DOHH2 (cell line): ENCODE data around the gene RGS7.
"Not testable (repeated sequence)": the region's sequence is repeated elsewhere in the genome, so short reads cannot be mapped to it uniquely, and the experiment has no call there.

Experiments used
- H3F3A ChIP-seq: fragments of 200-600 bp; sonication (generic), shearing (Covaris generic); 2 replicates; pipeline ENCODE4 v1.6.0; 2016; ENCODE audit warnings: antibody characterized with exemption, mild to moderate bottlenecking; ENCODE audit not compliant: control insufficient read depth, insufficient read depth
- H3K27ac ChIP-seq: fragments of 200-600 bp; sonication (generic); 2 replicates; pipeline ENCODE4 v1.5.1; 2014; ENCODE audit warnings: low read depth, mild to moderate bottlenecking, low read length, moderate library complexity
- H3K27me3 ChIP-seq: fragments of 200-600 bp; sonication (generic); 2 replicates; pipeline ENCODE4 v1.6.1; 2014; ENCODE audit warnings: mild to moderate bottlenecking, low read length, mixed read lengths; ENCODE audit not compliant: control insufficient read depth
- H3K36me3 ChIP-seq: fragments of 200-600 bp; sonication (generic); 2 replicates; pipeline ENCODE4 v1.6.1; 2014; ENCODE audit warnings: mild to moderate bottlenecking, low read length, moderate library complexity, mixed read lengths; ENCODE audit not compliant: control insufficient read depth
- H3K4me1 ChIP-seq: fragments of 200-600 bp; sonication (generic); 2 replicates; pipeline ENCODE4 v1.6.1; 2014; ENCODE audit warnings: mild to moderate bottlenecking, low read length, mixed read lengths; ENCODE audit not compliant: control insufficient read depth
- H3K4me2 ChIP-seq: fragments of 200-600 bp; sonication (generic); 2 replicates; pipeline ENCODE4 v1.6.0; 2014; ENCODE audit warnings: mild to moderate bottlenecking, low read length, moderate library complexity
- H3K4me3 ChIP-seq: fragments of 200-600 bp; sonication (generic); 2 replicates; pipeline ENCODE4 v1.5.1; 2014; ENCODE audit warnings: mild to moderate bottlenecking, low read length, mixed read lengths
- H3K79me2 ChIP-seq: fragments of 200-600 bp; sonication (generic); 2 replicates; pipeline ENCODE4 v1.6.1; 2014; ENCODE audit warnings: mild to moderate bottlenecking, low read length, mixed read lengths; ENCODE audit not compliant: control insufficient read depth
- H3K9me2 ChIP-seq: fragments of 200-600 bp; sonication (generic); replicated peaks from 2 replicates; pipeline ENCODE4 v1.6.1; 2014; ENCODE audit warnings: mild to moderate bottlenecking, low read length, mixed read lengths; ENCODE audit not compliant: control insufficient read depth
- H3K9me3 ChIP-seq: fragments of 200-600 bp; sonication (generic); 2 replicates; pipeline ENCODE4 v1.6.1; 2014; ENCODE audit warnings: antibody characterized with exemption, low read length, mixed read lengths; ENCODE audit not compliant: control insufficient read depth, insufficient read depth
- H4K20me1 ChIP-seq: fragments of 200-600 bp; sonication (generic); 2 replicates; pipeline ENCODE4 v1.6.0; 2014; ENCODE audit warnings: low read depth, mild to moderate bottlenecking, antibody characterized with exemption, low read length, moderate library complexity; ENCODE audit not compliant: control insufficient read depth, insufficient read depth
- CTCF ChIP-seq: fragments of 200-600 bp; sonication (generic); IDR thresholded peaks from one replicate; pipeline ENCODE4 v1.5.1; 2014; ENCODE audit warnings: antibody characterized with exemption, mild to moderate bottlenecking, low read depth, low read length; ENCODE audit not compliant: poor library complexity, severe bottlenecking
- EZH2phosphoT487 ChIP-seq: fragments of 200-600 bp; sonication (generic); IDR thresholded peaks from 2 replicates; pipeline ENCODE4 v1.6.1; 2017; ENCODE audit warnings: borderline replicate concordance, mild to moderate bottlenecking, antibody characterized with exemption, low read length, moderate library complexity, mixed read lengths

RGS7 gene

GRCh38 chr1:241088075-241088474, 268.9 kb downstream of the RGS7 start:
- not testable (repeated sequence) for H3K27ac ChIP-seq, H3K4me2 ChIP-seq, H3K79me2 ChIP-seq, H3K27me3 ChIP-seq, H3F3A ChIP-seq, H3K4me3 ChIP-seq, H3K36me3 ChIP-seq, H3K4me1 ChIP-seq, H3K9me2 ChIP-seq, H3K9me3 ChIP-seq, H4K20me1 ChIP-seq

- Histone ChIP-seq H3F3A (no peaks in the 10 kb centered on the region), H3K36me3 (no peaks in the 10 kb centered on the region), H3K9me3 (no peaks in the 10 kb centered on the region), H4K20me1 (no peaks in the 10 kb centered on the region), H3K27ac (no peak overlapping the region), H3K79me2 (no peaks in the 10 kb centered on the region), H3K27me3 (no peaks in the 10 kb centered on the region), H3K4me2 (no peak overlapping the region), H3K4me1 (no peaks in the 10 kb centered on the region), H3K4me3 (no peak overlapping the region), H3K9me2 (no peaks in the 10 kb centered on the region)
- no peak for TF ChIP-seq EZH2phosphoT487
Measured at GRCh38 chr1:241086686-241087085, 270.3 kb downstream of the RGS7 start.

- H3K36me3 ChIP-seq = no peaks in the 10 kb centered on the region
- no peaks in the 10 kb centered on the region for H4K20me1 ChIP-seq
- no peaks in the 10 kb centered on the region for H3F3A ChIP-seq
- no peaks in the 10 kb centered on the region for H3K79me2 ChIP-seq
- H3K27me3 ChIP-seq = no peaks in the 10 kb centered on the region
- no peaks in the 10 kb centered on the region for H3K4me1 ChIP-seq
- H3K9me2 ChIP-seq = no peaks in the 10 kb centered on the region
- no peaks in the 10 kb centered on the region for H3K9me3 ChIP-seq
- no peak for TF ChIP-seq CTCF
- no peak overlapping the region for H3K4me2 ChIP-seq
- H3K27ac ChIP-seq = no peak overlapping the region
- H3K4me3 ChIP-seq = no peak overlapping the region
Measured at GRCh38 chr1:241083285-241083684, 273.7 kb downstream of the RGS7 start.

- no peaks in the 10 kb centered on the region for H3K9me3 ChIP-seq
- no peak overlapping the region for H3K27ac ChIP-seq
- no peaks in the 10 kb centered on the region for H3K79me2 ChIP-seq
- H3K4me3 ChIP-seq = no peak overlapping the region
- H3K36me3 ChIP-seq = no peaks in the 10 kb centered on the region
- no peaks in the 10 kb centered on the region for H4K20me1 ChIP-seq
- H3K27me3 ChIP-seq = no peaks in the 10 kb centered on the region
- H3K4me1 ChIP-seq = no peaks in the 10 kb centered on the region
- H3K4me2 ChIP-seq = no peak overlapping the region
- no peak for TF ChIP-seq EZH2phosphoT487
- TF ChIP-seq CTCF = no peak
- no peaks in the 10 kb centered on the region for H3F3A ChIP-seq
- H3K9me2 ChIP-seq = no peaks in the 10 kb centered on the region
Measured at GRCh38 chr1:241081473-241081872, 275.5 kb downstream of the RGS7 start.
